Adrenal gland (tissue), 5 donors: Measurements from ENCODE around the gene LHFPL5.

Source experiments
- POLR2A ChIP-seq, 2 donors: fragments of 450-650 bp; IDR thresholded peaks; one replicate each; pipeline ENCODE4 v1.6.1; 2017; ENCODE audit warnings: antibody characterized with exemption in 2 of 2, mild to moderate bottlenecking in 2 of 2, moderate library complexity in 1 of 2
- TF ChIP-seq, protein P1 (sequence below), 6 experiments: fragments of 450-650 bp in 4 of 6; fragments of 200-600 bp in 2 of 6; sonication (generic) in 1 of 6; IDR thresholded peaks; 1 replicate in 5 of 6; 2 replicates in 1 of 6; pipeline versions ENCODE4 v1.5.1 to v1.8.0; 2016 to 2021; ENCODE audit warnings: antibody characterized with exemption in 6 of 6, mild to moderate bottlenecking in 2 of 6, moderate library complexity in 1 of 6
- donor health status: DM: no; HTN: no; CAD: no.

DNA sequence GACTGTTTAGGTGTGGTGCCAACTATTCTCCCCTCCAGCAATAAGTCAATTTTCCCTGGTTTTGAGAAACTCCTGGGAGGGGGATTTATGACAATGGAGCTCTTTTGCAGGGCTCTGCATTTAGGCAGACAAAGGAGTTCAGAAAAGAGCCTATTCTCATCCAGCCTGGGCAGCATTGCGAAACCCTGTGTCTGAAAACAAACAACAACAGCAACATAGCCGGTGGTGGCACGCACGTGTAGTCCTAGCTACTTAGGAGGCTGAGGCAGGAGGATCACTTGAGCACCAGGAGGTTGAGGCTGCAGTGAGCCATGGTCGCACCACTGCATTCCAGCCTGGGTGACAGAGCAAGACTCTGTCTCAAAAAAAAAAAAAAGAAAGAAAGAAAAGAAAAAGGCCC lies 14.5 kb upstream of the LHFPL5 start:
- TF ChIP-seq, protein P1, sequence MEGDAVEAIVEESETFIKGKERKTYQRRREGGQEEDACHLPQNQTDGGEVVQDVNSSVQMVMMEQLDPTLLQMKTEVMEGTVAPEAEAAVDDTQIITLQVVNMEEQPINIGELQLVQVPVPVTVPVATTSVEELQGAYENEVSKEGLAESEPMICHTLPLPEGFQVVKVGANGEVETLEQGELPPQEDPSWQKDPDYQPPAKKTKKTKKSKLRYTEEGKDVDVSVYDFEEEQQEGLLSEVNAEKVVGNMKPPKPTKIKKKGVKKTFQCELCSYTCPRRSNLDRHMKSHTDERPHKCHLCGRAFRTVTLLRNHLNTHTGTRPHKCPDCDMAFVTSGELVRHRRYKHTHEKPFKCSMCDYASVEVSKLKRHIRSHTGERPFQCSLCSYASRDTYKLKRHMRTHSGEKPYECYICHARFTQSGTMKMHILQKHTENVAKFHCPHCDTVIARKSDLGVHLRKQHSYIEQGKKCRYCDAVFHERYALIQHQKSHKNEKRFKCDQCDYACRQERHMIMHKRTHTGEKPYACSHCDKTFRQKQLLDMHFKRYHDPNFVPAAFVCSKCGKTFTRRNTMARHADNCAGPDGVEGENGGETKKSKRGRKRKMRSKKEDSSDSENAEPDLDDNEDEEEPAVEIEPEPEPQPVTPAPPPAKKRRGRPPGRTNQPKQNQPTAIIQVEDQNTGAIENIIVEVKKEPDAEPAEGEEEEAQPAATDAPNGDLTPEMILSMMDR (IDR thresholded peaks at IDR 0.05), result no peak
- TF ChIP-seq POLR2A (IDR thresholded peaks at IDR 0.05), result no peak
